Panc1 (cell line): ENCODE data around the gene CDKN1C. TPM values are rescaled to one million over a fixed set of nuclear protein-coding genes. Genes with fewer than 3 reads are reported as not detected.

Experiments
- ATAC-seq: fragments of 200-7000 bp; cut with Tn5 transposase; 2 replicates; pipeline ENCODE4 v1.9.1; 2020; ENCODE audit warnings: mild to moderate bottlenecking, moderate library complexity
- BruUV-seq: library from RNA; stranded (reverse); fragments of 400-500 nt; replicated peaks from 2 replicates; lab custom pipeline; 2021; lab: Mats Ljungman, UMichigan
- CTCF ChIA-PET: fragments of 300-600 bp; sonication (Branson Sonifier 250); formaldehyde crosslinking; loops from one replicate; lab custom pipeline; 2022; ENCODE audit warnings: antibody characterized with exemption; lab: Charles Lee
- POLR2A ChIA-PET: fragments of 300-600 bp; sonication (Branson Sonifier 250); formaldehyde crosslinking; loops from one replicate; lab custom pipeline; 2022; ENCODE audit warnings: antibody characterized with exemption; lab: Charles Lee
- DNase-seq: peaks from one replicate; pipeline ENCODE4 v3.0.0-alpha.2; 2010; ENCODE audit warnings: low read depth, low spot score
- H3K27ac ChIP-seq: 2 replicates; pipeline ENCODE4 v1.5.1; 2011; ENCODE audit warnings: mild to moderate bottlenecking, low read length, inconsistent platforms
- H3K27me3 ChIP-seq: fragments of 200-500 bp; sonication (Bioruptor generic); 2 replicates; pipeline ENCODE4 v1.6.0; 2014; ENCODE audit warnings: low read length, inconsistent platforms; ENCODE audit not compliant: control insufficient read depth, insufficient read depth
- H3K36me3 ChIP-seq: fragments of 200-500 bp; sonication (Bioruptor generic); 2 replicates; pipeline ENCODE4 v1.5.1; 2014; ENCODE audit warnings: inconsistent platforms, mild to moderate bottlenecking, low read length, moderate library complexity; ENCODE audit not compliant: control insufficient read depth, insufficient read depth
- H3K4me1 ChIP-seq: 2 replicates; pipeline ENCODE4 v1.5.1; 2011; ENCODE audit warnings: inconsistent platforms, mild to moderate bottlenecking, low read length, moderate library complexity; ENCODE audit not compliant: control insufficient read depth, insufficient read depth
- H3K4me3 ChIP-seq, 2 experiments: 2 replicates each; pipeline ENCODE4 v1.5.1; 2011 to 2012; ENCODE audit warnings: low read depth in 2 of 2, low read length in 2 of 2, mild to moderate bottlenecking in 2 of 2, inconsistent platforms in 1 of 2, moderate library complexity in 1 of 2
- H3K9me3 ChIP-seq: fragments of 200-500 bp; sonication (Bioruptor generic); 2 replicates; pipeline ENCODE4 v1.5.1; 2014; ENCODE audit warnings: low read depth, mild to moderate bottlenecking, inconsistent platforms, low read length, moderate library complexity; ENCODE audit not compliant: control insufficient read depth, insufficient read depth
- CTCF ChIP-seq: fragments of 450-650 bp; IDR thresholded peaks from 2 replicates; pipeline ENCODE4 v1.5.1; 2017; ENCODE audit warnings: mild to moderate bottlenecking
- POLR2AphosphoS5 ChIP-seq: IDR thresholded peaks from 2 replicates; pipeline ENCODE4 v1.6.1; 2012; ENCODE audit warnings: mild to moderate bottlenecking, low read depth, low read length, moderate library complexity
- REST ChIP-seq, 2 experiments: IDR thresholded peaks; 2 replicates each; pipeline ENCODE4 v1.6.1; 2011 to 2012; ENCODE audit warnings: low read depth in 2 of 2, control low read depth in 1 of 2, low read length in 1 of 2, mild to moderate bottlenecking in 1 of 2, moderate library complexity in 1 of 2; ENCODE audit not compliant: insufficient read depth in 1 of 2
- SIN3A ChIP-seq: IDR thresholded peaks from 2 replicates; pipeline ENCODE4 v1.6.1; 2012; ENCODE audit warnings: low read depth, mild to moderate bottlenecking, low read length, moderate library complexity, borderline replicate concordance; ENCODE audit not compliant: insufficient read depth
- TCF7L2 ChIP-seq: IDR thresholded peaks from 2 replicates; pipeline ENCODE4 v1.6.1; 2011; ENCODE audit warnings: mild to moderate bottlenecking, low read depth, low read length, inconsistent platforms
- in situ Hi-C: cut with HindIII; loops from 2 replicates; pipeline ENCODE4 v1.10.0; 2016; ENCODE audit warnings: low sequenced_read_pairs, low pct_unique_long_range_greater_than_20kb
- intact Hi-C: fragments of 100-400 bp; cut with micrococcal nuclease; formaldehyde crosslinking; loops from one replicate; pipeline ENCODE4 v1.10.0; 2022; ENCODE audit not compliant: unreplicated experiment
- total RNA-seq: library from RNA; stranded (reverse); gene quantifications from one replicate; pipeline ENCODE4 v1.2.1, GENCODE V29; 2021; ENCODE audit not compliant: unreplicated experiment

Gene CDKN1C
- total RNA-seq, 1 experiment from 2014 or later: 4.6 TPM

DNA sequence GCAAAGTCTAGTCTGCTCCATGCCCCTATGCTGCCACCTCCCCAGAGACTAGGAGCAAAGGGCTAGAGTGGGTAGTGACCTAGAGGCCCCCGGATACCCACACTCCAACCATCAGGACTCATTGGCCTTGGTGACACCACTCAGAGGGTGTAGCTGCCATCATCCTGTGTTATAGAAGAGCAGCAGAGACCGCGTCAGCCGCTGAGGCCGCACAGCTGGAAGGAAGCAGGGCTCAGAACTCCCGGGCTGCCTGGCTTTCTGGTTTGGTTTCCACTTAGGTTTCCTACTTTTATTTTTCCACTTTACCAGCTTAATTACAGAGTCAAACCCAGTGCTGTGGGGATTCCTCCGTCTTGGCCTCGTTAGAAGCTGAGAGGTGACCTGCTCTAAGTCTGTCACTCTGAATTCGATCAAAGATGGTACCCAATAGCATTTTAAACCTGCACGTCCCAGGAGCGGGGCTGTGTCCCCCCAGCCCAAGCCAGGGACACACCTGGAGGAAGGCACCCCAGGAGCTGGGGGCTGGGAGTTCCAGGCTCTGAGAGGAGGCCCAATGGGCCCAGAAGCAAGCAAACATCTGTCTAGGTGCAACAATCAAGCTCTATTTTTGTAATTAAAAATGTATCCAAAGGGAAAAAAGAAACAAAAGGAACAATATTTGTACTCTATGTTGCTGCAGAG lies 2.1 kb upstream of the CDKN1C start:
- POLR2A ChIA-PET: no interaction called here
- H3K4me3 ChIP-seq: no peak overlapping the region
- no TSS peak for BruUV-seq
- in situ Hi-C loops (no loop called here), intact Hi-C loops (loop anchor here (1.0 to 10.0 kb wide), 3 partner anchors 193 to 460 kb away; partner anchors contain the start of gene KCNQ1OT1)
- H3K9me3 ChIP-seq: no peaks in the 10 kb centered on the region
- TF ChIP-seq CTCF (no peak), TCF7L2 (no peak), SIN3A (no peak), POLR2AphosphoS5 (no peak), REST (IDR thresholded peaks at IDR 0.05; ENCODE audit: insufficient read depth in 1 of 2, low read depth in 2 of 2, low read length in 1 of 2) (no peak)
- CTCF ChIA-PET: interaction anchor here (0.6 to 8.1 kb wide), 10 partner anchors 8 to 583 kb away, joined by 3 to 132 read pairs (median 4); no protein-coding TSS in a partner anchor
- H3K27me3 ChIP-seq: no peaks in the 10 kb centered on the region
- no peaks in the 10 kb centered on the region for H3K36me3 ChIP-seq
- H3K27ac ChIP-seq: no peak overlapping the region
- peaks cover 18% of the 10 kb centered on the region for H3K4me1 ChIP-seq
- ATAC-seq: no peak
- DNase-seq: no peak

DNA sequence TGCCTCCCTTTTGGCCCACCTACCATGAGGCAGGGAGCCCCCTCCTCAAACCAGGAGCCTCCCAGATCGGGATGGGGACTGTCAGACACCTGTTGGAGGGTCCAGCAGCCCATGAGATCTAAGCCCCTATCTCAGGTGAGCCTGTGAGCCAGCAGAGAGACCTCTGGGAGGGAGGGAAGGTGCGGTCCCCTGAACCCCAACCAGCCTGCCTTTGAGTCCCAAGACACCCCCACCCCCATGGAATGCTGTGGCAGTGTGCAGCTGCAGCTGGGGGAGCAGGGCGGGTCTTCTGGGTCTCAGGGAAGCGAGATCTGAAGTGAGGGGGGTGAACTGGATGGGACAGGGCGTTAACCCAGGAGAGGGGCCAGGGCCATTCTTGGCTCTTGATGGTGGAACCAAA lies 1.4 kb upstream of the CDKN1C start:
- TF ChIP-seq SIN3A: no peak
- TF ChIP-seq TCF7L2: no peak
- no peak for TF ChIP-seq POLR2AphosphoS5
- TF ChIP-seq REST (IDR thresholded peaks at IDR 0.05; ENCODE audit: insufficient read depth in 1 of 2, low read depth in 2 of 2, low read length in 1 of 2): no peak
- TF ChIP-seq CTCF: no peak
- Histone ChIP-seq H3K27me3 (no peaks in the 10 kb centered on the region), H3K9me3 (no peaks in the 10 kb centered on the region), H3K4me3 (no peak overlapping the region), H3K4me1 (peaks cover 12% of the 10 kb centered on the region), H3K27ac (no peak overlapping the region), H3K36me3 (no peaks in the 10 kb centered on the region)
- intact Hi-C loops (loop anchor here (5.0 to 10.0 kb wide), 2 partner anchors 192 to 460 kb away; partner anchors contain the start of gene KCNQ1OT1), in situ Hi-C loops (no loop called here)
- no peak for DNase-seq
- ChIA-PET CTCF (interaction anchor here (0.6 to 8.1 kb wide), 4 partner anchors 14 to 582 kb away, joined by 3 to 132 read pairs (median 4); no protein-coding TSS in a partner anchor), POLR2A (no interaction called here)
- BruUV-seq: no TSS peak
- no peak for ATAC-seq
